CD4-positive, alpha-beta T cell treated with Interleukin-4 for 4 hours (primary cell): Measurements from ENCODE around the gene AATF.
"Not testable (repeated sequence)": the region's sequence is repeated elsewhere in the genome, so short reads cannot be mapped to it uniquely, and the experiment has no call there.

Experiments used
- DNase-seq: peaks from one replicate; pipeline ENCODE4 v3.0.0-alpha.2; 2020

AATF gene

GRCh38 chr17:37052450-37052849, 103.7 kb downstream of the AATF start:
- DNase-seq, result no peak

- no peak for DNase-seq
Observed at GRCh38 chr17:37054894-37055293, 106.1 kb downstream of the AATF start.

- DNase-seq, result no peak
Observed at GRCh38 chr17:37056622-37057021, 107.9 kb downstream of the AATF start.

- DNase-seq, result no peak
Observed at GRCh38 chr17:37059493-37059892, 110.7 kb downstream of the AATF start.

GRCh38 chr17:37060094-37060493, 111.3 kb downstream of the AATF start:
- no peak for DNase-seq

GRCh38 chr17:37060928-37061327, 112.2 kb downstream of the AATF start:
- no peak for DNase-seq

GRCh38 chr17:37062021-37062420, 113.3 kb downstream of the AATF start:
- DNase-seq, result no peak

- no peak for DNase-seq
Observed at GRCh38 chr17:37064206-37064605, 115.5 kb downstream of the AATF start.

GRCh38 chr17:37064956-37065355, 116.2 kb downstream of the AATF start:
- DNase-seq, result no peak

- no peak for DNase-seq
Observed at GRCh38 chr17:37065486-37066321, 117.0 kb downstream of the AATF start.

GRCh38 chr17:37066322-37067255, 117.8 kb downstream of the AATF start:
- no peak for DNase-seq

- no peak for DNase-seq
Observed at GRCh38 chr17:37067555-37068111, 118.9 kb downstream of the AATF start.

- no peak for DNase-seq
Observed at GRCh38 chr17:37068266-37068665, 119.5 kb downstream of the AATF start.

- no peak for DNase-seq
Observed at GRCh38 chr17:37069087-37069486, 120.3 kb downstream of the AATF start.

GRCh38 chr17:37073464-37073863, 124.7 kb downstream of the AATF start:
- not testable (repeated sequence) for DNase-seq

- no peak for DNase-seq
Observed at GRCh38 chr17:37079065-37079708, 130.4 kb downstream of the AATF start.

- DNase-seq, result no peak
Observed at GRCh38 chr17:37079735-37080134, 131.0 kb downstream of the AATF start.

GRCh38 chr17:37081287-37081686, 132.5 kb downstream of the AATF start:
- no peak for DNase-seq

- DNase-seq, result no peak
Observed at GRCh38 chr17:37082311-37082860, 133.6 kb downstream of the AATF start.

GRCh38 chr17:37082985-37083384, 134.2 kb downstream of the AATF start:
- DNase-seq, result no peak

GRCh38 chr17:37083456-37083855, 134.7 kb downstream of the AATF start:
- DNase-seq, result no peak

- no peak for DNase-seq
Observed at GRCh38 chr17:37084372-37084771, 135.6 kb downstream of the AATF start.

GRCh38 chr17:37086334-37086733, 137.6 kb downstream of the AATF start:
- no peak for DNase-seq
